ENCODE measurements around the gene EXT2.

Gene EXT2

DNA sequence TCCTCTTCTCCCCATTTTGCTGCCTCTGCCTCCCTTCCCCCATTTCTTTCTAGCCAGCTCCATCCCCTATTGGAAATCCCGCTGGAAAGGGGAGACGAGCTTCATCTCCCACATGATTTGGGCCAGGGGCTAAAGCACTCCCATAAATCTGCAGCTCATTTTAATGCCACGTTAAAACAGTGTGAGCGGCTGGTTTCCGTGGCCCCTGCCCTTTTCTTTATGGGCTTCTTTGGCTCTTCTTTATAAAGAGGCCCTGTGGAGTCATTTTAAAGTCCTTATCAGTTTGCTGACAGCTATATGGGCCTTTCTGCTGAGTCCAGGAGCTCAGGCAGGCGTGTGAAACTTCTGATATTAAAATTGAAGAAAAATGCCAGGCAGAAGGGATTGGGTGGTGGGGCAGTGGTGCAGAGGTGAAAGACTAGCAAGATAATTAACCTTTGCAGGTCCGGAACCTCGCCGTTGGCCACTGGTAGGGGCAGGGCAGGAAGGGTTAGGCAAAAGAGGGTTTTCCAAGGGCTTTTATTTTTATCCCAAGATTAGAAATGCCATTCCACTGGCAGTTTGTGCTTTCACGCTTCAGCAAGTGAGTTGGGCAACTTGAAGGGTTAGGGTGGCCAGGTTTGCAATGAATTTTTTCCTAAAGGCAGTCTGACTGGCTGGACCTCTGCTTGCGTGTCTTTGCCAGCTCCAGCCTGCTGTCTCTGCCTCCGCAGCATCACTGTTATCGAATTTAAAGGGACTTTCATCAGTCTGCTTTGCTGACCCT lies 44.3 kb downstream of the EXT2 start:
- TF ChIP-seq, protein P1, sequence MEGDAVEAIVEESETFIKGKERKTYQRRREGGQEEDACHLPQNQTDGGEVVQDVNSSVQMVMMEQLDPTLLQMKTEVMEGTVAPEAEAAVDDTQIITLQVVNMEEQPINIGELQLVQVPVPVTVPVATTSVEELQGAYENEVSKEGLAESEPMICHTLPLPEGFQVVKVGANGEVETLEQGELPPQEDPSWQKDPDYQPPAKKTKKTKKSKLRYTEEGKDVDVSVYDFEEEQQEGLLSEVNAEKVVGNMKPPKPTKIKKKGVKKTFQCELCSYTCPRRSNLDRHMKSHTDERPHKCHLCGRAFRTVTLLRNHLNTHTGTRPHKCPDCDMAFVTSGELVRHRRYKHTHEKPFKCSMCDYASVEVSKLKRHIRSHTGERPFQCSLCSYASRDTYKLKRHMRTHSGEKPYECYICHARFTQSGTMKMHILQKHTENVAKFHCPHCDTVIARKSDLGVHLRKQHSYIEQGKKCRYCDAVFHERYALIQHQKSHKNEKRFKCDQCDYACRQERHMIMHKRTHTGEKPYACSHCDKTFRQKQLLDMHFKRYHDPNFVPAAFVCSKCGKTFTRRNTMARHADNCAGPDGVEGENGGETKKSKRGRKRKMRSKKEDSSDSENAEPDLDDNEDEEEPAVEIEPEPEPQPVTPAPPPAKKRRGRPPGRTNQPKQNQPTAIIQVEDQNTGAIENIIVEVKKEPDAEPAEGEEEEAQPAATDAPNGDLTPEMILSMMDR (IDR thresholded peaks at IDR 0.05; ENCODE audit: low read depth, low read length), result no peak
- H3K4me3 ChIP-seq (ENCODE audit: low read depth, low read length), result no peak overlapping the region

DNA sequence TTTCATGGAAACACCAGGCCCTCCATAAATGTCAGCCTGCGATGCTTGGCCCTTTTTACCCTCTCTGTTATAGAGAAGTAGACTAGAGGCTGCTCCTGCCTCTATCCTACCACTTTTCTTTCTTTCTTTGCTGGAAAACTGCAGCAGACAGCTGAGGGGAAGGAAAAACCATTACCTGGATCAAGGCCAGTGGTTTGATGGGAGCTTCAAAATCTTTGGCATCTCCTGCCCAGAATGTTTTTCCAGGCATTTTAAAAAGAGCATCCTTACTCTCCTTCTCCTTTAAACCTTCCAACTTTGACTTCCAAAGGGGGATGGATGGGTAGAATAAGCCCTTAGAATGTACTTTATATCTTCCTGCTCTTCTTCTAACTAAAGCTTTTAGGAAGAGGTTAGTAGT lies 44.9 kb downstream of the EXT2 start:
- TF ChIP-seq, protein P1 (IDR thresholded peaks at IDR 0.05; ENCODE audit: low read depth, low read length), result no peak

GRCh38 chr11:44140805-44141204 lies 45.3 kb downstream of the EXT2 start:
- TF ChIP-seq, protein P1 (IDR thresholded peaks at IDR 0.05; ENCODE audit: low read depth, low read length), result no peak
- H3K4me3 ChIP-seq (ENCODE audit: low read depth, low read length), result no peak overlapping the region

More for the DNA sequence above, 44.9 kb downstream of the EXT2 start:
- no peak overlapping the region for H3K4me3 ChIP-seq (ENCODE audit: low read depth, low read length)

GRCh38 chr11:44143987-44144909 lies 48.8 kb downstream of the EXT2 start:
- H3K4me3 ChIP-seq (ENCODE audit: low read depth, low read length), result no peak overlapping the region
- TF ChIP-seq, protein P1 (IDR thresholded peaks at IDR 0.05; ENCODE audit: low read depth, low read length), result no peak

- no peak overlapping the region for H3K4me3 ChIP-seq (ENCODE audit: low read depth, low read length)
These were observed 49.7 kb downstream of the EXT2 start for GRCh38 chr11:44145011-44145775.

GRCh38 chr11:44146931-44147330 lies 51.5 kb downstream of the EXT2 start:
- TF ChIP-seq, protein P1 (IDR thresholded peaks at IDR 0.05; ENCODE audit: low read depth, low read length), result no peak
- H3K4me3 ChIP-seq (ENCODE audit: low read depth, low read length), result no peak overlapping the region

More at GRCh38 chr11:44145011-44145775, 49.7 kb downstream of the EXT2 start:
- TF ChIP-seq, protein P1 (IDR thresholded peaks at IDR 0.05; ENCODE audit: low read depth, low read length), result no peak
